ENCODE measurements around the gene MACROD1.

MACROD1 gene

DNA sequence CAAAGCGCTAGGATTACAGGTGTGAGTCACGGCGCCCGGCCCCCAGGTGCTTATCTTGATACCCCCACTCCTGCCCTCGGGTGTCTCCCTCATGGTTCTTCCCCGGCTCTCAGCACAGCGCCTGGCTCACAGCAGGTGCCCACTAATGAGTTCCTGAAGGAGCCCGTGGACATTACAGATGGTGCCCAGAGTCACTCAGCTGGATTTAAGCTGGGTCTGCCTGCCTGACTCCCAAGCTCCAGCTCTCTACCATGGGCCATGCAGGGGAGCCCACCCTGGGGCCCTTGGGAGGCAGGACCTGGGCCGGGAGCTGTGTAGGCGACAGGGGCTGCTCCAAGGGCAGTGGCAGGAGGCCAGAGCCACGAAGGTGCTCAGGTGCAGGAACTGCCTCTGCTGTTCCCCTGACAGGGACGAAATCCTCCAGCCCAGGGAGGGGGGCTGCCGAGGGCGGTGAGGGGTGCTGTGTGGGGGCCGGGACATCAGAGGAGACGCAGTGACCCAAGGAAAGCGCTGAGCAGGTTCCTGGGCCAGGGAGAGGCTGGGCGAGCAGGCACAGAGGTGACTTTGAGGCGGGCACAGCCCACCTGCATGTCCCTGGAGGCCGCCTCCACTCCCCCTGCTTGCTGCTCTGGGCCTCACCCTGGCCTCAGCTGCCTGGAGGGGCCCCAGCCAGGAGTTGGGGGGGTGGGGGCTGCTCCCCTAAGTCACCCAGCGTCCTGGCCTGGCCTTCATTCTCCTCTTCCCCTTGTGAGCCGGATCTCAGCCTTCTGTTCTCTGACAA is 144.7 kb downstream of the MACROD1 start:
- no peak for DNase-seq (ENCODE audit: extremely low read depth in 1 of 2, low read depth in 1 of 2)

DNA sequence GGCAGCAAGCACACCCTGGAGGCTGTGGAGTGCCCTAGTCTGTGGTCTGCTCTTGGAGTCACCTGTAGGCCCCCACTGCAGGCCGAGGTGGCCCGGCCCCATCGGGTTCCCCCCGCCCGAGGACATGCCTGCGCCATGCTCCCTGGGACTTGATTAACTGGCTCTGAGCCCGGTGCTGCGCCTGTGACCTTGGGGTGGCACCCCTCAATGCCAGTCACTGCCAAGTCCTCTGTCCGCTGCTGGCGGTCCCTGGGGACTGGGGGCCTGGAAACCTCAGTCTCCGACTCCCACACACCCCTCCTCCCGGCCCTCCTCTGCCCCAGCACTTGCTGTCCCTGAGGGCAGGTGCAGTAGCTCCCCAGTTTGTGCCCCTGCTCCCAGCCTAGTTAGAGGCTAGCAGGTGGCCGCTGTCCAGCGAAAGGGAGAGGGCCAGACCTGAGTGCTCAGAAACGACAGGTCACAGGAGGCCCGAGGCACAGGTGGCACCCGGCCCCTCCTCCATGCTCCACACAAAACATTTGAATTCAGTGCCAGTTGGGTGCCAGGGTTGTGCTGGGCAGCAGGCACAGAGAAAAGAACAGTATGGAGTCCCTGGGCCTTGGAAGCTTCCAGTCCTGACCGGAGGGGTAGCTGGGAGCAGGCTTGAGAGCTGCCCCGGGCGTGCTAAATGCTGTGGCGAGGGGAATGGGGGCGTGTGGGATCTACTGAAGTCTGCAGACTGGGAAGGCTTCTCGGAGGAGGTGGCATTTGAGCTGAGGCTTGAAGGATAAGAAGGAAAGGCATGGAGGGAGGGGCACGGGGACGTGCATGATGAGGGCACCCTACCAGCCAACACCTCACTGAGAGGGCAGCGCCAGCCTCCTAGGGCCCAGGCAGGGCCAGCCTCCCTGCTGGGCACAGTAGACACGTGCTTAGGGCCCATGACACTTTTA is 146.5 kb downstream of the MACROD1 start:
- no peak for DNase-seq (ENCODE audit: extremely low read depth in 1 of 2, low read depth in 1 of 2)

DNA sequence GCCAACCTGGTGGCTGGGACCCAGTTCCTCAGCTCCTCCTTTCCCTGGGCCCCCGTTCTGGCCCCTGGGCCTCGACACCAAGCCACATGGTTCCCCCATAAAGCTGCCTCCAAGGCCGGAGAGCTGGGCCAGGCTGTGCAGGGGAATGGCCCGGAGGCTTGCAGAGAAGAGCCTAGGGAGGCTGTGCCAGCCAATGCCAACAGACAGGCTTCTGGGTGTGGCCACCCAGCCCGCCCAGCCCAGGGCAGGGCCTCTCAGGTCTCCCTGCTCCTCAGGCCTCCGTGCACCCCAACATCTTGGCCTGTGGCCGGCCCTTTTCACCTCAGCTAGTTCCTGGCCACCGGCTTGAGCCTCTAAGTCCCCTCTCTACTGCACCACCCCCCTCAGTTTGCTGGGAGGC is 147.6 kb downstream of the MACROD1 start:
- DNase-seq (ENCODE audit: extremely low read depth in 1 of 2, low read depth in 1 of 2): no peak

DNA sequence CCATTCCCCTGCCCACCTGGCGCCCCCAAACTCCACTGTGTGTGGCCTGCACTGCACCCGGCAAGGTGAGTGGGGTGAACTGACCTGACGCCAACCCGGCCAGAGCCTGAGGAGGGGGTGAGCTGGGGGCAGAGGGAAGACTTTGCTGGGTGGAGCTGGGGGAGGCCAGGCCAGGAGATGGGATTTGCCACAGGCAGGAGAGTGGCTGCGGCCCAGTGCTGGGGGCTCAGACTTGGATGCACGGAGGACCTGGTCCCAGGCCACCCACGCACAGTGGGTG is 148.0 kb downstream of the MACROD1 start:
- DNase-seq (ENCODE audit: extremely low read depth in 1 of 2, low read depth in 1 of 2): no peak

DNA sequence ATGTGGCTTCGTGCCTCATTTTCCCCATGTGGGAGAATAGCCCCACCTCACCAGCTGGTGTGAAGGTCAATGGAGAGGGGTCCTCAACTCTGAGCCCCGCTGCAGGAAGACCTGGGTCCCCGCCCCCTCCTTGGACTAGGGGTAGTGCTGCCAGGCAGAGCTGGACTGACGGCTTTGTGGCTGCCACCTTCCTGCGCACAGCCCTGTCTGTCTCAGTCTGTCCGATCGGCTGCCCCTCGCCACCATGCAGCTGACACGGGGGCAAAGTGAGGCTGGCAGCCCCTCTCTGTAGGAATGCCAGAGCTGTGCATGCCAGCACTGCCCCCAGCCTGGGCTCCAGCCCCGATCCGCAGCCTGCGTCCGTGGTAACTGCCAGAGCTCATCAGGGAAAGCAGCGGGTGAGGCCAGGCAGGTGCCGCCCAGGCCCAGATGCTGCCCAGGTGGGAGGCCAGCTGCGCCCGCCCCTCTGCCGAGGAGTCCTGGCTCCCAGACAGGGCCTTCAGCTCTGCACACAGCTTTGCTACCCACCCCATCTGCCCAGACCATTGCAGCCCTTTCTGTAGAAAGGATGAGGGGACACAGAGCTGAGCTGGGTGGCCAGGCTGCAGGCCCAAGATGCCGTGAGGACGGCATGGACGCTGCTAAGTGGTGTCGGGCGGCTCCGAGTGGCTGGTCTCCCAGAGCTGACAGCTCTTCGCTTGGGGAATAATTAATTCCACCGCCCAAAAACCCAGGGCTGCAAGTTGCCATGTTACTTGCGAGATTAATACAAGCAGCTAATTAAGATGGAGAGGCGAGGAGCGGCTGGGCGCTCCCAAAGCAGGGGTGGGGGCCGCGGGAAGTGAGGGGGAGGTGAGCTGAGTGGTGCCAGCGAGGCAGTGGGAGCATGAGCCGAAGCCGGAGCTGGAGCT is 149.7 kb downstream of the MACROD1 start:
- no peak for DNase-seq (ENCODE audit: extremely low read depth in 1 of 2, low read depth in 1 of 2)

DNA sequence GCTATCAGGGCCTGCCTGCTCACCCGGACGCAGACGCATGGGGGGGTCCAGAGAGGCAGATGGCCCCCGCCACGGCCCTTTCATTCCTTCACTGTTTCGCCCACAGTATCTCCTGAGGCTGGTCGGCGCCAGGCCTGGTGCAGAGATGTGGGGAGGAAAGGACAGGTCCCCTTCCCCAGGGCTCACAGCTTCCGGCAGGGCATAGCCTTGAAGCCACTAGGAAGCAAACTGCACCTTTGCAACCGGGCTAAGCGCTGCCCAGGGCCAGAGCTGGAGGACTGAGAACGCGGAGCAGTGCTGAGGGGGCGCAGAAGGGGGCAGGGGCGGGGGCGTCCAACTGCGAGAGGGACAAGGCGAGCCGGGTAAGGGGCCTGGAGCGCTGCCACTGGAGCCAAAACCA is 150.4 kb downstream of the MACROD1 start:
- no peak for DNase-seq (ENCODE audit: extremely low read depth in 1 of 2, low read depth in 1 of 2)

DNA sequence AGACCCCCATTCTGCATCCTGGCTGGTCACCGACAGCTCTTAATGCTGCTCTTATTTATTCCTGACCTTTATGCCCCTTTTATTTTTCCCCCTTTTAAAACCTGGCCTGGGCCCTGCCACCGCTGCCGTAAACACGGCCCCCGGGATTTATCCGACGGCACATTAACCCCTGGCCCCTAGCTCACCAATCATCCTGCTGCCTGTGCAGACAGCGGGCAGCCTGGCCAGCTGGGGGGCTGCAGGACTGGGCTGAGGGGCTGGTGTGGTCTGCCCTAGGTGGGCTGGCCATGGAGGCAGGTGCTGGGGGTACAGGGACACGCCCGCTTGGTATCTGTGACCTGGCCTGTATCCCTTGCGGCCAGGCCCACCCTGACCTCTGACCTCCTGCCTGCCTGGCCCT is 151.6 kb downstream of the MACROD1 start:
- no peak for DNase-seq (ENCODE audit: extremely low read depth in 1 of 2, low read depth in 1 of 2)

DNA sequence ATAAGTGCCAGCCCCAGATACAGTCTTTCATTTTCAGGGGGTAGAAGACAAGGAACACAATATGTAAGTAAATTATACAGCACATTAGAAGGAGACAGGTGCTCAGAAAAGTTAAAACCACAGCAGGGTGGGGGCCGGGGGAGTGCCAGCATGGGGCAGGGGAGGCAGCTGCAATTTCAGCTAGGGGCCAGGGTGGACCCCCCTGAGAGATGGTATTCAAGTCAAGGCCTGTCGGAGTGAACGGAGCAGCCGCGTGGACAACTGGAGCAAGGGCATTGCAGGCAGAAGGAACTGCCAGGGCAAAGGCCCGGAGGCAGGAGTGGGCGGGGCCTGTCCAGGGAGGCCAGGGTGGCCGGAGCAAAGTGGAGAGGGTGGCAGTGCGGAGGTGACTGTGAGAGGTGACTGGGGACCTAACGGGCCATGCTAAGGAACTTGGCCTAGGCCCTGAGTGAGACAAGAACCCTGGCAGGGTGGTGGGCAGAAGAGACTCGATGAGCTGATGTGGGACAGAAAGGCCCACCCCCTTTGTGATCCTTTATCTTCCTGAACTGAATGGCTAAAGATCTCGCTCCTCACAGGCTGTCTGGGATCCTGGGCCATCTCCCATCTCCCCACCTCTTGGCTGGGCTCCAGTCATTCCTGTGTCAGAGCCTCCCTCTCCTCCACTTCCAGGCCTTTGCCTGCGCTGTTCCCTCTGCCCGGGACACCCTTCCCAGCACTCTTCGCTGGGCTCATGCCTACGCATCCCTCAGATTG is 152.6 kb downstream of the MACROD1 start:
- no peak for DNase-seq (ENCODE audit: extremely low read depth in 1 of 2, low read depth in 1 of 2)

DNA sequence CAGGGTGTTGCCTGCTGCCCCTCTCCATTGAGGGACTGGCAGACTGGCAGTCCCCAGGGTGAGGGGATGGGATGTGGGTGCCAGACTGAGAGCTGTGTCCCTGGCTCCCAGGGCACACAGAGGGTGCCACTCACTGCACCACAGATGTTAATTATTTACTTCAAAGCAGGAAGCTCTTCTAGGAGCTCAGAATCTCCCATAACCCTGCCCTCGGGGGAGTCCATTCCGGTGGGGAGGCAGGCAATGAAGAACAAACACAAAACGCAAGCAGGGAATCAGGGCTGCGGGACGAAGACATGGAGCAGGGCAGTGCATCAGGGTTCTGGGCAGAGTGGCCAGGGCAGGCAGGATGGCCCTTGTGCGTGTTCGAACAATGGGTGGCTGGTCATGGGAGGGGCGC is 154.5 kb downstream of the MACROD1 start:
- DNase-seq (ENCODE audit: extremely low read depth in 1 of 2, low read depth in 1 of 2): no peak

DNA sequence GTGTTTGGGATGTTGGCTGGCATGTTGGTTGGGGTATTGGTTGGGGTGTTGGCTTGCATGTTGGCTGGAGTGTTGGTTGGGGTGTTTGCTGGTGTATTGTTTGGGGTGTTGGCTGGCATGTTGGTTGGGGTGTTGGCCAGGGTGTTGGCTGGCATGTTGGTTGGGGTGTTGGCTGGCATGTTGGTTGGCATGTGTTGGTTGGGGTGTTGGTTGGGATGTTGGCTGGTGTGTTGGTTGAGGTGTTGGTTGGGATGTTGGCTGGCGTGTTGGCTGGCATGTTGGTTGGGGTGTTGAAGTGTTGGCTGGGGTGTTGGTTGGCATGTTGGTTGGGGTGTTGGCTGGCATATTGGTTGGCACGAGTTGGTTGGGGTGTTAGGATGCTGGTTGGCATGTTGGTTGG is 155.1 kb downstream of the MACROD1 start:
- no peak for DNase-seq (ENCODE audit: extremely low read depth in 1 of 2, low read depth in 1 of 2)

DNA sequence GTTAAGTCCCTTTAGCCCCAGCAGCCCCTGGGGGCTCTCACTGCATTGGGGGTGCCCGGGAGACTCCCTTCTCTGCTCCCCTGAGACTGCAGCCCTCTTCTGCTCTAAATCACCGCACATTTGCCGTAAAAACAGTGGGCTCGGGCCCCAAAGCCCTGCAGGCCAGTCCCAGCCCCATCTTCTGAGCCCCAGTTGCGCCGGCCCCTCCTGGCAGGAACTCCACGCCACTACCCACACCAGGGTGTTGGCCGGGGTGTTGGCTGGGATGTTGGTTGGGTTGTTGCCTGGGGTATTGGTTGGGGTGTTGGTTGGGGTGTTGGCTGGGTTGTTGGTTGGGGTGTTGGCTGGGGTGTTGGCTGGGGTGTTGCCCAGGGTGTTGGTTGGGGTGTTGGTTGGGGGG is 156.2 kb downstream of the MACROD1 start:
- DNase-seq (ENCODE audit: extremely low read depth in 1 of 2, low read depth in 1 of 2): no peak

DNA sequence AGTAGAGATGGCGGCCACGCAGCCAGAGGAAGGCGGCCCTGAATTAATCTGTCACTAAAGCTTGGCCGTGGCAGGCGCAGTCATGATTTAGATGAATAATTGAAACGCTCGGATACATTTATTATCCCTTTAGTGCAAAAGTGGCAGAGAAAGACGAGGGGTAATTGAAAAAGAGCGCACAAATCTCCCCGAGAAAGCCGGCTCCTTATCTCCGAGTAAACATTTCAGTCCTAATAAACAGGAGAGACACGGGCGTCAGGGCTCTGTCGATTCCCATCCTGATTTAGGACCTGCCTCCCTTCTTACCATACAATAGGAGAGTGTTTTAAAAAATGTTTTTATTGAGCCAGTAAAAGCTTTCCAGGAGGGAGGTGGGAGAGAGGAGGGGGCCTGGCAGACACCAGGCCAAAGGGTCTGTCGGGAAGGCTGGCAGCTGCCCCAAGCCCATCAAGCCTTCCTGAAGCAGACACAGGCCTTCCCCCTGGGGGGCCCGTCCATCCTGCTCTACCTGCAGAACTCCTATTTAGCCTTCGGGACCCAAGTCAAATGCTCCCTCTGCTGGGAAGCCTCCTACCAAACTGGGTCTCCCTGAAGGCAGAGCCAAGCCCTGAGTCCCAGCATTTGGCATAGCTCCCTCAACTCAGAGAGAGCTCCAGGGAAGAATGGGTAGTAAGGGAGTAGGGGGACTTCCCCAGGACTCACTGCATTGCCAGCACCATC is 156.8 kb downstream of the MACROD1 start:
- DNase-seq (ENCODE audit: extremely low read depth in 1 of 2, low read depth in 1 of 2): no peak

DNA sequence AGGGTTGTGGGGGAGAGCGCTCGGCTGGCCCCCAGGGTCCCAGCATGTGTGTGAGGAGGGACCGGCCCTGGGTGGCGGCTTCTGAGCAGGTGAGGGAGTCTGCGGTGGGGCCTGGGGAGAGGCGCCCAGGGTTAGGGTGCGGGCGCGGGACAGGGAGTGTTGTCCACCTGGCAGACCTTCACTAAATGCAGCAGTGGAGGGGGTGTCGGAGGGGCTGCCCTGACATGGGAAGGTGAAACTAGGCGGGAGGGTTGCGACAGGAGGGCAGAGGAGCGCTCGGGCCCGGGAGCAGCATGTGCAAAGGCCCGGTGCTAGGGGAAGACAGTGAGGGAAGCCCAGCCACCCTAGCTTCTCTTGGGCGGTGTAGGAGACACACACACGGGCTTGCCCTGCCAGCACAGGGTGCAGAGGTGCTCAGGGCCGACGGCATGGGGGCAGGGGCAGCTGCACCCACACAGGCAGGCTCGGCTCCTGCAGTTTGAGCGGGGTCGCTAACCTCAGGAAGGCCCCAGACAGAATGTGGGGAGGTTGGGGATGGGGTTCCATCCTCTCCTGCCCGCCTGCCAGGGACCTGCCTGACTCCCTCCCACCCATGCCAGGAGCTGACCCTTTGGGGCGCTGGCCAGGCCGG is 157.5 kb downstream of the MACROD1 start:
- no peak for DNase-seq (ENCODE audit: extremely low read depth in 1 of 2, low read depth in 1 of 2)

DNA sequence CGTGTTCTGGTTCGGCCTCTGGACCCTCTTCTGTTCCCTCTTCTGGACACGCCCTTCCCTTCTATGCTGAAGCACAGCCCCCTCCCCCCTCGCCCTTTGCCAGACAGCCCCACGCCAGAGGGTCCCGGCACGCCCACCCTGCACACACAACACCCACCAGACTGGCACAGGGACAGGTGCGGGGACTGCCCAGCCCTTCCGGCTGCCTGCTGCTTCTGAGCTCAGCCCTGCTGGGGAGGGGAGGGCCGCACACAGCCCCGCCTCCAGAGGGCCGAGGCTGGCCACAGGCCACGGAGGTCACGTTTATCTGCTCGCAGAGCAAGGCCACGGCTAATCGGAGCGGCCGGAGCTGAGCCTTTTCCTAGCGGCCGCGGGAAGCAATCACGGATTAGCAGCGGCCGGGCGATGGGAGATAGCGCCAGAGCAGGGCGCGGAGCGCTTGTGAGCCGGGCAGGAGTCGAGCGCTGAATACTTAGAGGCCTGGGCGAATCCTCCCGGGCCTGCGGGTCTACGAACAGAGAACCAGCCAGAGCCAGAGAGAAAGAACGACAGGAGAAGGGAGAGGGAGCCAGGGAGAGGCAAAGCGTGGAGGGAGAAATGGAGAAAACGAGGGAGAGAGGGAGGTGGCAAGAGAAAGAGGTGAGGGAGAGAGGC is 158.2 kb downstream of the MACROD1 start:
- no peak for DNase-seq (ENCODE audit: extremely low read depth in 1 of 2, low read depth in 1 of 2)

DNA sequence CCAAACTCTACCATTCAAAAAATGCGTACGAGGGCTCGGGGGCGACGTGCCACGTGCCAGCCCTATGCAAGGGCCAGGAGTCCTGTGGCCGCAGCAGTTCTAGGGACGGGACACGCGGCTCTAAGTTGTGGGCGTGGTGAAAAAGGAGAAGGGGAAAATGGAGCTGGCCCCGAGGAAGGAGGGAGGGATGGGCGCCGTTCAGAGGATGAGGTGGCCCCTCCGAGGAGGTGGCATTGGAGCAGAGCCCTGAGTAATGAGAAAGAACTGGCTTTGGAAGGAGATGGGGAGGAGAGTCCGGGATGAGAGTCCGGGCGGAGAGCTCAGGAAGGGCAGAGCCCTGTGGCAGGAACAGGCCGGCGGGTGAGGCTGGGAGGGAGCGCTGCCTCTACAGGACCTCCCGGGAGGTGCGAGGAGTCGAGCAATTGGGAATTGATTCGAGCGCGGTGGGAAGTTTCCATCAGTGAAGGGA is 158.7 kb downstream of the MACROD1 start:
- no peak for DNase-seq (ENCODE audit: extremely low read depth in 1 of 2, low read depth in 1 of 2)

DNA sequence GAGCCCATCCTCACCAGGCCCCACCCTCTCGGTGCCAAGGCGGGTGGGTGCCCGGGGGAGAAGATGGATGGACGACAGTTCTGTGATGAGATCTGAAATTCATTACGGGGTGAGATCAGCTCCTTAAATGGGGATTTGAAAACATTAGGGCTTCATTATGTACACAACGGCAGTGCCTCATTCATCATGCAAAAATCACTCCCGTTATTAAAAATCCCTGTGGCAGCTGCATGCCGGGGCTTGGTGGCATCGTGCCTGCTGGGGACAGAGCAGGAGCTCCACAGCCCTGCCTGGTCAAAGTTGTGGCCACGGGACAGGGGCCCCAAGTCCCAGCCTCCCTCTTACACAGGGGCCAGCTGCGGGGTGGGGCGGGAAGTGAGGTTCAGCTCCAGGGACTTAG is 159.5 kb downstream of the MACROD1 start:
- DNase-seq (ENCODE audit: extremely low read depth in 1 of 2, low read depth in 1 of 2): no peak

DNA sequence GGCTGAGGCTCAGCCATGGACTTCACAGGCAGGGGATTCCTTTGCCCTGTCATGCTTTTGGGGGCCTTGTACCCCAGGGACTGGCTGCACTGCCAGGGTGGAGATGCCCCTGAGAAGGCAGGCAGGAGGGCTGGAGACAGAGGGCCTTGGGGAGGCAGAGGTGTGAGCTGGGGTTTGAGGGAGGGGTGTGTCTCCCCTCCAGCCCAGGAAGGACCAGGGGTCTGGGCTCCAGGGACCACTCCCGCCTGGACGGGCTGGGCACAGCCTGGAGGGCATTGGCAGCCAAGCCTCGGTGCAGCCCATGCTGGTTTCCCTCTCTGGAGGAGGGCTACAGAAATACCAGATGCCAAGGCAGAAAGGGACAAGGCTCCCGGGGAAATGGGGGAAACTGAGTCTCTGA is 160.2 kb downstream of the MACROD1 start:
- DNase-seq (ENCODE audit: extremely low read depth in 1 of 2, low read depth in 1 of 2): no peak

DNA sequence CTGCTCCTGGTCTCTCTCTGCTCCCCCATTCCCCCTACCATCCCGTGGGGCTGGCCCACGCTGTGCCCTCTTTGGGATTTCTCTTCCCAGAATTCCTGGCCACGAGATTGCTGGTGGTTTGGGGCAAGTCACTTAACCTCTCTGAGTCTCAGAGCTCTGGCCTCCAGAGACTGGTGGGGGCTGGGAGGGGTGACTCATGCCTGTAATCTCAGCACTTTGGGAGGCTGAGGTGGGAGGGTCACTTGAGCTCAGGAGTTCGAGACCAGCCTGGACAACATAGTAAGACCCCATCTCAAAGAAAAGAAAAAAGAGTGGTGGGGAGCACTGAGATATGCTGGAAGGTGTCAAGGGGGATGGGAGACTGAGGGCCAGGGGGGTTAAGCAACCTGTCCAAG is 161.3 kb downstream of the MACROD1 start:
- no peak for DNase-seq (ENCODE audit: extremely low read depth in 1 of 2, low read depth in 1 of 2)

Measured in stimulated activated CD8-positive, alpha-beta memory T cell treated with anti-CD3 and anti-CD28 coated beads, Interleukin-7, amount 100 ng/mL, for 48 hours (primary cell).